Mucosa of rectum (tissue), 2 donors: ENCODE data around the gene SCLT1.
"Not testable (repeated sequence)": the region's sequence is repeated elsewhere in the genome, so short reads cannot be mapped to it uniquely, and the experiment has no call there.

Experiments used
- H3K27ac ChIP-seq, 2 donors: one replicate each; pipeline ENCODE4 v1.7.0; 2013; ENCODE audit warnings: inconsistent platforms in 2 of 2, low read depth in 2 of 2, low read length in 2 of 2
- H3K27me3 ChIP-seq, 2 donors: one replicate each; pipeline ENCODE4 v1.7.0; 2013; ENCODE audit warnings: low read length in 2 of 2; ENCODE audit not compliant: control insufficient read depth in 2 of 2, insufficient read depth in 2 of 2
- H3K36me3 ChIP-seq, 2 donors: one replicate each; pipeline ENCODE4 v1.7.0; 2013; ENCODE audit warnings: low read length in 2 of 2; ENCODE audit not compliant: control insufficient read depth in 2 of 2, insufficient read depth in 2 of 2
- H3K4me1 ChIP-seq, 2 donors: one replicate each; pipeline ENCODE4 v1.7.0; 2013; ENCODE audit warnings: low read length in 2 of 2, mild to moderate bottlenecking in 1 of 2; ENCODE audit not compliant: control insufficient read depth in 2 of 2, insufficient read depth in 2 of 2
- H3K4me3 ChIP-seq, 2 donors: one replicate each; pipeline ENCODE4 v1.7.0; 2013; ENCODE audit warnings: low read length in 2 of 2
- H3K9ac ChIP-seq, 2 donors: one replicate each; pipeline ENCODE4 v1.7.0; 2013; ENCODE audit warnings: low read length in 2 of 2, low read depth in 1 of 2, mild to moderate bottlenecking in 1 of 2
- H3K9me3 ChIP-seq, 2 donors: one replicate each; pipeline ENCODE4 v1.7.0; 2013; ENCODE audit warnings: low read length in 2 of 2; ENCODE audit not compliant: control insufficient read depth in 2 of 2
- donor health status: healthy.
- donor health status: Normal muscosa, but diverticular disease.

The SCLT1 gene

DNA sequence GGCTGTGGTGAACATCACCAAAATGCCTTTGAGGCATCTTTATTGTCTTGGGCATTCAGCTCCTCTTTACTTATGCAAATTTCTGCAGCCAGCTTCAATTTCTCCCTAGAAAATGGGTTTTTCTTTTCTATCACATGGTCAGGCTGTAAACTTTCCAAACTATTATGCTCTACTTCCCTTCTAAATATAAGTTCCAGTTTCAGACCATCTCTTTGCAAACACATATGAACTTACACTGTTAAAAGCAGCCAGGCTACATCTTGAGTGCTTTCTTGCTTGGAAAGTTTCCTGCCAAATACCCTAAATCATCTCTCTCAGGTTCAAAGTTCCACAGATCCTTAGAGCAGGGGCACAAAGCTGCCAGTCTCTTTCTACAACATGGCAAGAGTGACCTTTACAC, 13.2 kb downstream of the SCLT1 start:
- H3K27ac ChIP-seq, result no peak overlapping the region
- no peaks in the 10 kb centered on the region for H3K4me1 ChIP-seq
- peaks cover 0 to 2% of the 10 kb centered on the region in 2 donors for H3K9me3 ChIP-seq
- no peak overlapping the region for H3K9ac ChIP-seq
- peaks cover 3 to 10% of the 10 kb centered on the region in 2 donors for H3K36me3 ChIP-seq
- no peak overlapping the region for H3K4me3 ChIP-seq
- no peaks in the 10 kb centered on the region for H3K27me3 ChIP-seq

GRCh38 chr4:129077326-129077725, 16.0 kb downstream of the SCLT1 start:
- Histone ChIP-seq H3K9me3 (peaks cover 0 to 2% of the 10 kb centered on the region in 2 donors), H3K27me3 (no peaks in the 10 kb centered on the region), H3K4me3 (no peak overlapping the region), H3K4me1 (no peaks in the 10 kb centered on the region), H3K27ac (no peak overlapping the region), H3K9ac (no peak overlapping the region), H3K36me3 (peaks cover 3 to 16% of the 10 kb centered on the region in 2 donors)

DNA sequence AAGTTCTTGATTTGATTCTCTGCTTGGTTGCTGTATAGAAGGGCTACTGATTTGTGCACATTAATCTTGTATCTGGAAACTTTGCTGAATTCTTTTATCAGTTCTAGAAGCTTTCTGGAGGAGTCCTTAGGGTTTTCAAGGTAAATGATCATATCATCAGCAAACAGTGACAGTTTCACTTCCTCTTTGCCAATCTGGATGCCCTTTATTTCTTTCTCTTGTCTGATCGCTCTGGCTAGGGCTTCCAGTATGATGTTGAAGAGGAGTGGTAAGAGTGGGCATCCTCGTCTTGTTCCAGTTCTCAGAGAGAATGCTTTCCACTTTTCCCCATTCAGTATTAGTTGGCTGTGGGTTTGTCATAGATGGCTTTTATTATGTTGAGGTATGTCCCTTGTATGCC, 23.8 kb downstream of the SCLT1 start:
- H3K27ac ChIP-seq, H3K4me3 ChIP-seq, H3K27me3 ChIP-seq, H3K9ac ChIP-seq, H3K36me3 ChIP-seq, H3K9me3 ChIP-seq, H3K4me1 ChIP-seq: not testable (repeated sequence)

DNA sequence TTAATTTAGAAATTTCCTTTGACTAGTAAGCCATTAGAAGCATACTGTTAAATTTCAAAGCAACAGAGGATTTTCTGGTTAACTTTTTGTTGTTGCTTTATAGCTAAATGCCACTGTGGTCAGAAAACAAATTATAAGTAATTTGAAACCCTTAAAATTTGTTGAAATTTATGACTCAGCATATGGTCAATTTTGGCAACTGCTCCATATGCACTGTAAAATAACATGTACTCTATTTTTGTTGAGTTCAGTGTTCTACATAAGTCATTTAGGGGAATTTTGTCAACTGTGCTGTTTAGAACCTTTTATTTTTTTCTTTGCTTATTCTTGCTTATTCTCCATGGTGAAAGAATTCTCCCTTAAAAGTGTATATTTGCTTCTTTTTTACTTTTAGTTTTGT, 28.6 kb downstream of the SCLT1 start:
- no peaks in the 10 kb centered on the region for H3K27me3 ChIP-seq
- H3K9me3 ChIP-seq, result peaks cover 26 to 35% of the 10 kb centered on the region in 2 donors
- H3K9ac ChIP-seq, result no peak overlapping the region
- H3K4me3 ChIP-seq, result no peak overlapping the region
- H3K4me1 ChIP-seq, result no peaks in the 10 kb centered on the region
- peaks cover 0 to 12% of the 10 kb centered on the region in 2 donors for H3K36me3 ChIP-seq
- no peak overlapping the region for H3K27ac ChIP-seq

DNA sequence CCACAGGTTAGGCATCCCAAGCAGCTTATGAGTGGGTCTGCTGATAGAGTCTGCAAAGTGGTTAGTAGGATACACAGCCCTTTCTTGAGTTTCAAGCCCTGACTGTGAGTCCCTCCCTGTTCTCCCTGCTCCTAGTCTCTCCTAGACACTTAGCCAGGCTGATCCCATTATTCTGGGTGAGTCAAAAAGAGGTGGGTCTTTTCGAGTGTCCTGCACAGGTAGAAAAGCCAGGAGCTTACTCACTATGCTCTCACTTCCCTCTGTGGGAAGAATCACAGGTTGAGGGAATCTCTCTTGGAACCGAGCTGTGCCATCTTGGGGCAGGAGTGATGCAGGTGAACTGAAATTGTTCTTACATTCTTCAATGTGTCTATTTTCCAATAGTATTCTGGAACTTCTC, 29.7 kb downstream of the SCLT1 start:
- Histone ChIP-seq H3K4me1 (no peaks in the 10 kb centered on the region), H3K27ac (no peak overlapping the region), H3K36me3 (peaks cover 0 to 12% of the 10 kb centered on the region in 2 donors), H3K27me3 (no peaks in the 10 kb centered on the region), H3K9me3 (peaks cover 26 to 41% of the 10 kb centered on the region in 2 donors), H3K9ac (no peak overlapping the region), H3K4me3 (no peak overlapping the region)

- Histone ChIP-seq H3K27ac (no peak overlapping the region), H3K4me1 (no peaks in the 10 kb centered on the region), H3K9ac (no peak overlapping the region), H3K9me3 (peaks cover 26 to 44% of the 10 kb centered on the region in 2 donors), H3K4me3 (no peak overlapping the region), H3K27me3 (no peaks in the 10 kb centered on the region), H3K36me3 (peaks cover 0 to 12% of the 10 kb centered on the region in 2 donors)
Observed at GRCh38 chr4:129062580-129062979, 30.8 kb downstream of the SCLT1 start.

GRCh38 chr4:129059028-129059427, 34.3 kb downstream of the SCLT1 start:
- H3K27me3 ChIP-seq, result no peaks in the 10 kb centered on the region
- H3K27ac ChIP-seq, result no peak overlapping the region
- no peak overlapping the region for H3K9ac ChIP-seq
- H3K4me3 ChIP-seq, result no peak overlapping the region
- H3K36me3 ChIP-seq, result peaks cover 0 to 12% of the 10 kb centered on the region in 2 donors
- H3K4me1 ChIP-seq, result no peaks in the 10 kb centered on the region
- H3K9me3 ChIP-seq, result peaks cover 35 to 51% of the 10 kb centered on the region in 2 donors

DNA sequence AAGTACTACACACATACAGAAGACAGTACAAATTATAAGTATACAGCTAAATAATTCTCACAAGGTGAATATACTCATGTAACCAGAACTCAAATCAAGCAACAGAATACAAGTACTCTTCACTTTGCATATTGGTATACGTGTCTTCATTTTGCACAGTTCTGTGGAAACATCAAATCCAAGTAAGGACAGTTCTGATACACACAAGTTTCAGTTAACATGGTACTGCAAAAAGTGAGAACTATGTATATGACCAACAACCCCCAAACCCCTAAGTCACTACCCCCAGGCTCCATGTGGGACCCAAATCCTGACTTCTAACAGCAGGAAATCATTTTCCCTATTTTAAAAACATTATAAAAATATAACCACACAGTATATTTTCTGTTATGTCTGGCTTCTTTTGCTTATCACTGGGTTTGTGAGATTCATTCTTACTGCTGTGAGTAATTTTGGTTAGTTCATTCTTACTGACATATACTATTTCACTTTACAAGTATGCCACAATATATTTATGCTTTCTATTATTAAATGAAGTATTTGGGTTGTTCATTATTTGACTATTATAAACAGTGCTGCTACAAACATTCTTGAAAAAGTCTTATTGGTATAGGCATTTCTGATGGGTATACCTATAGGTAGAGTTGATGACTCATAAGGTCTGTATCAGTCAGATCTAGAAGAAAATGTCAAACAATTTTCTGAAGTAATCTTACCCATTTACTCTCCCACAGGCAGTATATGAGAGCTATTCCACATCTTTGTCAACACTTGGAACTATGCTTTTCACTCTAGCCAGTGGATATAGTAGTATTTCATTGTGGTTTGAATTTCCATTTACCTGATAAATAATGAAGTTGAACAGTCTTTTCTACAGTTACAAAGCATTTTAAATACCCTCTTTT, 47.0 kb downstream of the SCLT1 start:
- H3K9me3 ChIP-seq, result no peaks in the 10 kb centered on the region
- no peaks in the 10 kb centered on the region for H3K27me3 ChIP-seq
- no peaks in the 10 kb centered on the region for H3K4me1 ChIP-seq
- no peak overlapping the region for H3K27ac ChIP-seq
- no peaks in the 10 kb centered on the region for H3K36me3 ChIP-seq
- no peak overlapping the region for H3K9ac ChIP-seq
- no peak overlapping the region for H3K4me3 ChIP-seq

DNA sequence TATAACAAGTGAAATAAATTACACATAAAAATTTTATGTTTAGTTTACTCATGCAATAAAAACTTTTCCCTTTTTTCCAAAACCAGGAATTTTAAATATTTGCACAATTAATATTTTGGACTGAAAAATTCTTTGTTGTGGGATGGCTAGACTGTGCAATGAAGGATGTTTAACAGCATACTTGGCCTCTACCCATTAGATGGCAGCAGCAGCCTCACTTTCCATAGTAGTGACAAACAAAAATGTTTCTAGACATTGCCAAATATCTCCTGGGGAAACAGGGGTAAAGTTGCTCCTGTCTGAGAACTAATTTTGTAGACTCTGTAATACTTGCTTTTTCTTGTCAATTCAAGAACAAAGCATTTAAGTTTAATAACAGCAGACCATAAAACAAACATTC, 49.8 kb downstream of the SCLT1 start:
- Histone ChIP-seq H3K9me3 (no peaks in the 10 kb centered on the region), H3K4me1 (no peaks in the 10 kb centered on the region), H3K4me3 (no peak overlapping the region), H3K36me3 (no peaks in the 10 kb centered on the region), H3K27ac (no peak overlapping the region), H3K27me3 (no peaks in the 10 kb centered on the region), H3K9ac (no peak overlapping the region)

DNA sequence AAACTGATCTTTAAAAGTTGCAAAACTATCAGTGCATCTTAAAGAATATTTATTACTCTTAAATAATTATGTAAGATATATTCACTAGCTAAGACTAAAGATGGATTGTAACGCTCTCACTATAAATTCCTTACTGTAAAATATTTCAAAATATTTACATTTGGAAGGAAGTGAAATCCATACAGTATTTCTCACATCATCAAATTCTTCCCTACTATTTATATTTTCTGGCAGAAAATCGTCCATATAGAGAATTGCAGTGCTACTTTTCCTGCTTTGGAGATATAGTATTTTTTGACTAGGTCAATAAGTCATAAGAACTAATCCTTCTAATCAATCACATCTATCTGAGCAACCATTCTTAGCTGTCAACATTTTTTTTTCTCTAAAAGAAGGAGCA, 52.9 kb downstream of the SCLT1 start:
- no peak overlapping the region for H3K27ac ChIP-seq
- H3K4me1 ChIP-seq, result no peaks in the 10 kb centered on the region
- H3K9ac ChIP-seq, result no peak overlapping the region
- H3K36me3 ChIP-seq, result no peaks in the 10 kb centered on the region
- no peaks in the 10 kb centered on the region for H3K9me3 ChIP-seq
- no peaks in the 10 kb centered on the region for H3K27me3 ChIP-seq
- H3K4me3 ChIP-seq, result no peak overlapping the region
